Right cardiac atrium (tissue), 5 donors: Measurements from ENCODE around the gene SEC24B. TPM values are rescaled to one million over a fixed set of nuclear protein-coding genes. Genes with fewer than 3 reads are reported as not detected.
"Not testable (repeated sequence)": the region's sequence is repeated elsewhere in the genome, so short reads cannot be mapped to it uniquely, and the experiment has no call there.

ENCODE experiments used
- ATAC-seq, 2 donors: fragments of 200-7000 bp; cut with Tn5 transposase; one replicate each; pipeline versions ENCODE4 v1.8.0 to v1.9.1; 2020; ENCODE audit warnings: moderate library complexity in 2 of 2, mild to moderate bottlenecking in 1 of 2
- DNase-seq, 3 donors: peaks; one replicate each; pipeline ENCODE4 v3.0.0-alpha.2; 2020
- H3K27ac ChIP-seq: one replicate; pipeline ENCODE4 v1.5.1; 2013; ENCODE audit warnings: mild to moderate bottlenecking, low read length, control low read depth, moderate library complexity
- H3K27me3 ChIP-seq: one replicate; pipeline ENCODE4 v1.6.1; 2013; ENCODE audit not compliant: control insufficient read depth, insufficient read depth
- H3K4me1 ChIP-seq: one replicate; pipeline ENCODE4 v1.6.1; 2013; ENCODE audit warnings: low read length; ENCODE audit not compliant: control insufficient read depth, insufficient read depth
- H3K4me3 ChIP-seq: one replicate; pipeline ENCODE4 v1.5.1; 2013; ENCODE audit warnings: low read length, control low read depth
- H3K9me3 ChIP-seq: one replicate; pipeline ENCODE4 v1.6.1; 2013; ENCODE audit warnings: low read length; ENCODE audit not compliant: control insufficient read depth
- WGBS: extraction: QIAGEN DNeasy Blood & Tissue Kit; methylation state at CpG from one replicate; pipeline ENCODE4 v1.1.7; 2013; 5-methylcytosine and 5-hydroxymethylcytosine counted together
- intact Hi-C, 4 donors: fragments of 100-400 bp; cut with DNase I; formaldehyde crosslinking; loops; one replicate each; pipeline versions ENCODE4 v1.11.0 to v1.14.0; 2022 to 2023
- polyA plus RNA-seq: library from polyadenylated mRNA; stranded (reverse); fragments of 200-250 nt; gene quantifications from one replicate; pipeline ENCODE4 v1.2.3, GENCODE V29; 2013
- total RNA-seq, 4 donors: library from RNA; stranded (reverse); fragmentation: NEBNext Ultra II Directional; extraction: Animal tissue kit (Norgen Biotek cat#: 25700); gene quantifications; one replicate each; pipeline ENCODE4 v1.2.1, GENCODE V29; 2021
- donor health status: healthy with polysubstance abuse.
- donor health status: DM: no; HTN: yes; CAD: no.
- donor health status: DM: no; HTN: no; CAD: no.
- donor health status: DM: no; HTN: yes; CAD: no; lungs with severe emphysema.
- donor health status: DM: yes; HTN: yes; CAD: no.

SEC24B gene
- total and polyA plus RNA-seq, 5 donors: 9.4 to 34.3 (median 26.8) TPM

GRCh38 chr4:109557433-109557832, 123.8 kb downstream of the SEC24B start:
- Histone ChIP-seq H3K9me3 (no peaks in the 10 kb centered on the region), H3K4me3 (no peak overlapping the region), H3K27me3 (no peaks in the 10 kb centered on the region), H3K4me1 (no peaks in the 10 kb centered on the region), H3K27ac (no peak overlapping the region)
- DNase-seq (peak in 2 of 3 donors; percentile 23 to 58), ATAC-seq (no peak)
- WGBS: 98% methylated on average over 28 of the region's 28 CpGs
- intact Hi-C loops: no loop called here

- ATAC-seq, H3K27me3 ChIP-seq, H3K4me1 ChIP-seq, H3K9me3 ChIP-seq, intact Hi-C loops, H3K4me3 ChIP-seq, H3K27ac ChIP-seq: not testable (repeated sequence)
- WGBS: 94% methylated on average over 6 of the region's 6 CpGs
- DNase-seq: peak in 1 of 3 donors; percentile 21
Measured at GRCh38 chr4:109558095-109558494, 124.5 kb downstream of the SEC24B start.

- WGBS: 7% methylated on average over 27 of the region's 27 CpGs
Measured at GRCh38 chr4:109559625-109559982, 126.0 kb downstream of the SEC24B start.

GRCh38 chr4:109559983-109560686, 126.5 kb downstream of the SEC24B start, which contains the start of gene MCUB:
MCUB (plus strand) TSS chr4:109560246; CDS start chr4:109560338, 92 bp downstream.
- H3K27ac ChIP-seq: peak within 1 kb of the TSS; percentile 83
- H3K4me1 ChIP-seq: no peaks in the 10 kb centered on the region
- WGBS: under 1% methylated on average over 73 of the region's 73 CpGs
- DNase-seq (peak; percentile 92 to 96 (median 95)), ATAC-seq (peak; percentile 98 to 99)
- H3K9me3 ChIP-seq: no peaks in the 10 kb centered on the region
- H3K4me3 ChIP-seq: peak within 1 kb of the TSS; percentile 73
- intact Hi-C loops: no loop called here
- no peaks in the 10 kb centered on the region for H3K27me3 ChIP-seq

More at GRCh38 chr4:109559625-109559982, 126.0 kb downstream of the SEC24B start:
- DNase-seq (peak; percentile 44 to 69 (median 60)), ATAC-seq (peak; percentile 46 to 51)
- peak overlapping the region; percentile 44 for H3K27ac ChIP-seq
- H3K9me3 ChIP-seq: no peaks in the 10 kb centered on the region
- no peaks in the 10 kb centered on the region for H3K4me1 ChIP-seq
- intact Hi-C loops: no loop called here
- H3K27me3 ChIP-seq: no peaks in the 10 kb centered on the region
- H3K4me3 ChIP-seq: peak overlapping the region; percentile 73

GRCh38 chr4:109560687-109561461, 127.3 kb downstream of the SEC24B start:
- intact Hi-C loops: no loop called here
- WGBS: under 1% methylated on average over 29 of the region's 29 CpGs

GRCh38 chr4:109562457-109563239, 129.0 kb downstream of the SEC24B start:
- Histone ChIP-seq H3K27me3 (no peaks in the 10 kb centered on the region), H3K4me1 (no peaks in the 10 kb centered on the region), H3K27ac (no peak overlapping the region), H3K9me3 (no peaks in the 10 kb centered on the region), H3K4me3 (no peak overlapping the region)
- WGBS: 97% methylated on average over 6 of the region's 6 CpGs
- DNase-seq (no peak), ATAC-seq (no peak)
- intact Hi-C loops: no loop called here

More at GRCh38 chr4:109560687-109561461, 127.3 kb downstream of the SEC24B start:
- H3K4me1 ChIP-seq: no peaks in the 10 kb centered on the region
- H3K27me3 ChIP-seq: no peaks in the 10 kb centered on the region
- H3K4me3 ChIP-seq: peak overlapping the region; percentile 73
- DNase-seq (peak; percentile 54 to 70 (median 66)), ATAC-seq (peak; percentile 71 to 84)
- peak overlapping the region; percentile 83 for H3K27ac ChIP-seq
- H3K9me3 ChIP-seq: no peaks in the 10 kb centered on the region

- no peak for DNase-seq
- no peaks in the 10 kb centered on the region for H3K27me3 ChIP-seq
- no peak overlapping the region for H3K27ac ChIP-seq
- H3K4me1 ChIP-seq: peaks cover 2% of the 10 kb centered on the region
- intact Hi-C loops: no loop called here
- 96% methylated on average over 3 of the region's 3 CpGs for WGBS
- no peak overlapping the region for H3K4me3 ChIP-seq
- ATAC-seq: no peak
- H3K9me3 ChIP-seq: no peaks in the 10 kb centered on the region
Measured at GRCh38 chr4:109571494-109571893, 137.9 kb downstream of the SEC24B start.

- 95% methylated on average over 3 of the region's 3 CpGs for WGBS
- Histone ChIP-seq H3K27ac (no peak overlapping the region), H3K4me1 (peaks cover 2% of the 10 kb centered on the region), H3K27me3 (no peaks in the 10 kb centered on the region), H3K9me3 (no peaks in the 10 kb centered on the region), H3K4me3 (no peak overlapping the region)
- DNase-seq: no peak
- intact Hi-C loops: no loop called here
- no peak for ATAC-seq
Measured at GRCh38 chr4:109572154-109572553, 138.5 kb downstream of the SEC24B start.

- peak; percentile 88 to 92 for ATAC-seq
- 47% methylated on average over 6 of the region's 6 CpGs for WGBS
- no peak overlapping the region for H3K4me3 ChIP-seq
Measured at GRCh38 chr4:109574443-109574850, 140.8 kb downstream of the SEC24B start.

GRCh38 chr4:109574931-109575804, 141.6 kb downstream of the SEC24B start:
- no peak for DNase-seq
- H3K9me3 ChIP-seq: no peaks in the 10 kb centered on the region
- intact Hi-C loops: no loop called here
- no peak for ATAC-seq
- no peak overlapping the region for H3K4me3 ChIP-seq
- H3K27ac ChIP-seq: peak overlapping the region; percentile 67
- WGBS: 86% methylated on average over 7 of the region's 7 CpGs
- H3K4me1 ChIP-seq: peaks cover 2% of the 10 kb centered on the region
- no peaks in the 10 kb centered on the region for H3K27me3 ChIP-seq

More at GRCh38 chr4:109574443-109574850, 140.8 kb downstream of the SEC24B start:
- no peaks in the 10 kb centered on the region for H3K27me3 ChIP-seq
- H3K4me1 ChIP-seq: peaks cover 2% of the 10 kb centered on the region
- intact Hi-C loops: no loop called here
- H3K27ac ChIP-seq: peak overlapping the region; percentile 67
- DNase-seq: peak in 2 of 3 donors; percentile 56 to 64
- H3K9me3 ChIP-seq: no peaks in the 10 kb centered on the region
